Measurements from ENCODE around the gene ZNF407. TPM values are rescaled to one million over a fixed set of nuclear protein-coding genes. Genes with fewer than 3 reads are reported as not detected.
A peak's percentile ranks its signal among the peaks of the same experiment; 100 is the strongest.

Gene ZNF407
- total and polyA plus RNA-seq, 2 of the 13 experiments (the other 11 are each of a cell fraction or from before 2014, with no cell fraction given): 2.3 to 8.7 TPM

DNA sequence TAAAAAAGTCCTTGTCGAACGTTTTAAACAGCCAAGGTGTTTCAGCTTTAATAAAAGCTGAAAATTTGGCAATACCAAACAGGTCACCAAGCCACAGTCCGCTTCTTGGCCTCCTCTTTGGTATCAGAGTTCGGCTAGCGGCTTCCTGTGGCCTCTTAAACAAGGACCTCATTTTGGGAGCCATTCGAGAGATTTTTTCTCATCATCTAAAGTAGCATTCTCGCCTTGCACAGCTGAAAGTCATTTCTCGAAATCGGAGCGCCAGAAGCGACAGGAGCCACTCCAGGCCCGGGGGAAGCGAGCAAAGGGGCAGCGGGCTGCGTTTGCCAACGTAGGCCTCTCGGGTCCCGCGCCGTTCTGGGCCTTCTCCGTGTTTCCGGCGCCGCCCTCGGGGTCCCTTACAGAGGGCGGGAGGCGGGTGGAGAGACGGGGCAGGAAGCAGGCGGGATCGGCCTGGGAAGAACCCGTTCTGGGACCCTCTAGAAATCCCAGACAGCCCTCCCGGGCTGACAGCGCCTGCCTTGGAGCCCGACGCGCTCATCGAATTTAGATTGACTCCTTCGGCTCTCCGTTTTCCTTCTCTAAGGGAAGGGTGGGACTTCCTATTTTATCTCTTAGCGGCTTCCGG is 522 bp upstream of the ZNF407 start (continued):
- TF ChIP-seq, protein P1, sequence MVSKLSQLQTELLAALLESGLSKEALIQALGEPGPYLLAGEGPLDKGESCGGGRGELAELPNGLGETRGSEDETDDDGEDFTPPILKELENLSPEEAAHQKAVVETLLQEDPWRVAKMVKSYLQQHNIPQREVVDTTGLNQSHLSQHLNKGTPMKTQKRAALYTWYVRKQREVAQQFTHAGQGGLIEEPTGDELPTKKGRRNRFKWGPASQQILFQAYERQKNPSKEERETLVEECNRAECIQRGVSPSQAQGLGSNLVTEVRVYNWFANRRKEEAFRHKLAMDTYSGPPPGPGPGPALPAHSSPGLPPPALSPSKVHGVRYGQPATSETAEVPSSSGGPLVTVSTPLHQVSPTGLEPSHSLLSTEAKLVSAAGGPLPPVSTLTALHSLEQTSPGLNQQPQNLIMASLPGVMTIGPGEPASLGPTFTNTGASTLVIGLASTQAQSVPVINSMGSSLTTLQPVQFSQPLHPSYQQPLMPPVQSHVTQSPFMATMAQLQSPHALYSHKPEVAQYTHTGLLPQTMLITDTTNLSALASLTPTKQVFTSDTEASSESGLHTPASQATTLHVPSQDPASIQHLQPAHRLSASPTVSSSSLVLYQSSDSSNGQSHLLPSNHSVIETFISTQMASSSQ (IDR thresholded peaks at IDR 0.05; ENCODE audit: low read depth): no peak
- TF ChIP-seq, protein P1 (CRISPR knock-in tag; IDR thresholded peaks at IDR 0.05; ENCODE audit: borderline replicate concordance): no peak
- TF ChIP-seq ETV5 (CRISPR knock-in tag; IDR thresholded peaks at IDR 0.05; ENCODE audit: borderline replicate concordance): no peak
- TF ChIP-seq, protein P2, sequence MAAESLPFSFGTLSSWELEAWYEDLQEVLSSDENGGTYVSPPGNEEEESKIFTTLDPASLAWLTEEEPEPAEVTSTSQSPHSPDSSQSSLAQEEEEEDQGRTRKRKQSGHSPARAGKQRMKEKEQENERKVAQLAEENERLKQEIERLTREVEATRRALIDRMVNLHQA (CRISPR knock-in tag; IDR thresholded peaks at IDR 0.05): no peak
- TF ChIP-seq ZC3H4 (CRISPR knock-in tag; IDR thresholded peaks at IDR 0.05; ENCODE audit: borderline replicate concordance): peak; percentile 85
- no peak for TF ChIP-seq ADNP (CRISPR knock-in tag; IDR thresholded peaks at IDR 0.05)
- no peak for TF ChIP-seq ATF7 (IDR thresholded peaks at IDR 0.05)
- no peak for TF ChIP-seq ATF7 (CRISPR knock-in tag; IDR thresholded peaks at IDR 0.05)
- TF ChIP-seq, protein P3, sequence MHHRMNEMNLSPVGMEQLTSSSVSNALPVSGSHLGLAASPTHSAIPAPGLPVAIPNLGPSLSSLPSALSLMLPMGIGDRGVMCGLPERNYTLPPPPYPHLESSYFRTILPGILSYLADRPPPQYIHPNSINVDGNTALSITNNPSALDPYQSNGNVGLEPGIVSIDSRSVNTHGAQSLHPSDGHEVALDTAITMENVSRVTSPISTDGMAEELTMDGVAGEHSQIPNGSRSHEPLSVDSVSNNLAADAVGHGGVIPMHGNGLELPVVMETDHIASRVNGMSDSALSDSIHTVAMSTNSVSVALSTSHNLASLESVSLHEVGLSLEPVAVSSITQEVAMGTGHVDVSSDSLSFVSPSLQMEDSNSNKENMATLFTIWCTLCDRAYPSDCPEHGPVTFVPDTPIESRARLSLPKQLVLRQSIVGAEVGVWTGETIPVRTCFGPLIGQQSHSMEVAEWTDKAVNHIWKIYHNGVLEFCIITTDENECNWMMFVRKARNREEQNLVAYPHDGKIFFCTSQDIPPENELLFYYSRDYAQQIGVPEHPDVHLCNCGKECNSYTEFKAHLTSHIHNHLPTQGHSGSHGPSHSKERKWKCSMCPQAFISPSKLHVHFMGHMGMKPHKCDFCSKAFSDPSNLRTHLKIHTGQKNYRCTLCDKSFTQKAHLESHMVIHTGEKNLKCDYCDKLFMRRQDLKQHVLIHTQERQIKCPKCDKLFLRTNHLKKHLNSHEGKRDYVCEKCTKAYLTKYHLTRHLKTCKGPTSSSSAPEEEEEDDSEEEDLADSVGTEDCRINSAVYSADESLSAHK (CRISPR knock-in tag; IDR thresholded peaks at IDR 0.05; ENCODE audit: borderline replicate concordance): no peak
- TF ChIP-seq GTF2F1 (IDR thresholded peaks at IDR 0.05; ENCODE audit: low read length): no peak
- TF ChIP-seq SYNCRIP (IDR thresholded peaks at IDR 0.05; ENCODE audit: insufficient read depth, low read depth, low read length): no peak
- no peak for TF ChIP-seq HNRNPUL1 (IDR thresholded peaks at IDR 0.05; ENCODE audit: low read depth, low read length)
- TF ChIP-seq ZNF546 (CRISPR knock-in tag; conservative IDR thresholded peaks at IDR 0.05): no peak
- 0 out of 2 replicates have a peak, but pooled peaks have one; percentile 17 for TF ChIP-seq ATF7-NPFF (CRISPR knock-in tag; IDR thresholded peaks at IDR 0.05; ENCODE audit: low read depth)
- no peak for TF ChIP-seq MIER2 (CRISPR knock-in tag; IDR thresholded peaks at IDR 0.05)
- no peak for TF ChIP-seq ZSCAN9 (CRISPR knock-in tag; IDR thresholded peaks at IDR 0.05; ENCODE audit: borderline replicate concordance)
- 0 out of 2 replicates have a peak, but pooled peaks have one; percentile 56 for TF ChIP-seq GZF1 (CRISPR knock-in tag; IDR thresholded peaks at IDR 0.05)
- TF ChIP-seq, protein P4, sequence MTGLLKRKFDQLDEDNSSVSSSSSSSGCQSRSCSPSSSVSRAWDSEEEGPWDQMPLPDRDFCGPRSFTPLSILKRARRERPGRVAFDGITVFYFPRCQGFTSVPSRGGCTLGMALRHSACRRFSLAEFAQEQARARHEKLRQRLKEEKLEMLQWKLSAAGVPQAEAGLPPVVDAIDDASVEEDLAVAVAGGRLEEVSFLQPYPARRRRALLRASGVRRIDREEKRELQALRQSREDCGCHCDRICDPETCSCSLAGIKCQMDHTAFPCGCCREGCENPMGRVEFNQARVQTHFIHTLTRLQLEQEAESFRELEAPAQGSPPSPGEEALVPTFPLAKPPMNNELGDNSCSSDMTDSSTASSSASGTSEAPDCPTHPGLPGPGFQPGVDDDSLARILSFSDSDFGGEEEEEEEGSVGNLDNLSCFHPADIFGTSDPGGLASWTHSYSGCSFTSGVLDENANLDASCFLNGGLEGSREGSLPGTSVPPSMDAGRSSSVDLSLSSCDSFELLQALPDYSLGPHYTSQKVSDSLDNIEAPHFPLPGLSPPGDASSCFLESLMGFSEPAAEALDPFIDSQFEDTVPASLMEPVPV (CRISPR knock-in tag; IDR thresholded peaks at IDR 0.05): no peak; the same call in 1 of the 2 replicates
- no peak for TF ChIP-seq TSC22D2 (CRISPR knock-in tag; IDR thresholded peaks at IDR 0.05; ENCODE audit: borderline replicate concordance)
- TF ChIP-seq, protein P5, sequence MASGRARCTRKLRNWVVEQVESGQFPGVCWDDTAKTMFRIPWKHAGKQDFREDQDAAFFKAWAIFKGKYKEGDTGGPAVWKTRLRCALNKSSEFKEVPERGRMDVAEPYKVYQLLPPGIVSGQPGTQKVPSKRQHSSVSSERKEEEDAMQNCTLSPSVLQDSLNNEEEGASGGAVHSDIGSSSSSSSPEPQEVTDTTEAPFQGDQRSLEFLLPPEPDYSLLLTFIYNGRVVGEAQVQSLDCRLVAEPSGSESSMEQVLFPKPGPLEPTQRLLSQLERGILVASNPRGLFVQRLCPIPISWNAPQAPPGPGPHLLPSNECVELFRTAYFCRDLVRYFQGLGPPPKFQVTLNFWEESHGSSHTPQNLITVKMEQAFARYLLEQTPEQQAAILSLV (CRISPR knock-in tag; IDR thresholded peaks at IDR 0.05; ENCODE audit: borderline replicate concordance): no peak
- TF ChIP-seq HDAC6 (IDR thresholded peaks at IDR 0.05; ENCODE audit: low read depth, low read length): no peak
